Stomach (tissue), 9 donors: Measurements from ENCODE around the gene ASTN2. TPM values are rescaled to one million over a fixed set of nuclear protein-coding genes. Genes with fewer than 3 reads are reported as not detected.

Source experiments
- DNase-seq, 2 donors: peaks; one replicate each; pipeline versions ENCODE4 v3.0.0 to v3.0.0-alpha.2; 2013 to 2019
- H3K27ac ChIP-seq, 5 donors: fragments of 200-600 bp in 4 of 5; sonication (generic) in 4 of 5; one replicate each; pipeline ENCODE4 v1.5.1; 2013 to 2019; ENCODE audit warnings: mild to moderate bottlenecking in 1 of 5, moderate library complexity in 1 of 5
- H3K27me3 ChIP-seq, 3 donors: fragments of 200-600 bp; sonication (generic); one replicate each; pipeline ENCODE4 v1.5.1; 2017 to 2019; ENCODE audit warnings: mixed run types in 1 of 3
- H3K36me3 ChIP-seq, 4 donors: fragments of 200-600 bp; sonication (generic); 1 replicate in 3 of 4; 2 replicates in 1 of 4; pipeline ENCODE4 v1.5.1; 2016 to 2019
- H3K4me1 ChIP-seq, 4 donors: fragments of 200-600 bp; sonication (generic); one replicate each; pipeline ENCODE4 v1.5.1; 2016 to 2019
- H3K4me3 ChIP-seq, 4 donors: fragments of 200-600 bp; sonication (generic) in 3 of 4; one replicate each; pipeline ENCODE4 v1.5.1; 2016 to 2019; ENCODE audit warnings: mild to moderate bottlenecking in 1 of 4
- H3K9me3 ChIP-seq, 4 donors: fragments of 200-600 bp; sonication (generic); one replicate each; pipeline ENCODE4 v1.5.1; 2016 to 2019
- CTCF ChIP-seq, 7 experiments: fragments of 450-650 bp in 4 of 7; fragments of 200-600 bp in 3 of 7; sonication (generic) in 3 of 7; IDR thresholded peaks; one replicate each; pipeline ENCODE4 v1.5.1; 2016 to 2019; ENCODE audit warnings: antibody characterized with exemption in 7 of 7, control low read depth in 2 of 7, mild to moderate bottlenecking in 1 of 7
- EP300 ChIP-seq: sonication (generic); formaldehyde crosslinking; IDR thresholded peaks from one replicate; pipeline ENCODE4 v1.6.1; 2017; ENCODE audit warnings: antibody characterized with exemption
- POLR2A ChIP-seq, 4 donors: fragments of 450-650 bp; IDR thresholded peaks; one replicate each; pipeline ENCODE4 v1.6.1; 2016; ENCODE audit warnings: antibody characterized with exemption in 4 of 4, control low read depth in 2 of 4, mild to moderate bottlenecking in 1 of 4, moderate library complexity in 1 of 4
- POLR2AphosphoS5 ChIP-seq, 3 donors: sonication (generic); formaldehyde crosslinking; IDR thresholded peaks; one replicate each; pipeline ENCODE4 v1.6.1; 2016; ENCODE audit warnings: antibody characterized with exemption in 3 of 3
- WGBS, 5 donors: extraction: QIAGEN DNeasy Blood & Tissue Kit in 3 of 5; methylation state at CpG; one replicate each; pipeline versions ENCODE4 v1.1.5 to v1.1.7; 2013 to 2018; 5-methylcytosine and 5-hydroxymethylcytosine counted together
- intact Hi-C: fragments of 100-400 bp; cut with DNase I; formaldehyde crosslinking; loops from one replicate; pipeline ENCODE4 v1.15.1; 2023; ENCODE audit warnings: low total_unique reads
- polyA plus RNA-seq, 3 donors: library from polyadenylated mRNA; stranded (reverse); fragments of 200-250 nt; gene quantifications; one replicate each; pipeline ENCODE4 v1.2.3, GENCODE V29; 2013
- total RNA-seq, 5 donors: library from RNA; depleted of rRNA; stranded (reverse); fragments of >200 nt; gene quantifications; one replicate each; pipeline versions ENCODE4 v1.1.0 to v1.2.3, GENCODE V29; 2014 to 2016
- donor health status: healthy with polysubstance abuse.
- donor health status: Bipolar disorder and iron deficiency.
- donor health status: healthy.

Gene ASTN2
- total and polyA plus RNA-seq, 8 donors = 2.1 to 22.3 (median 4.2) TPM; not detected in 1

- 44 to 69% (median 65%) methylated on average over 1 of the region's 1 CpG for WGBS, 5 donors
These were observed 946.5 kb downstream of the ASTN2 start for GRCh38 chr9:116468369-116468768.

GRCh38 chr9:116467740-116468351, 947.0 kb downstream of the ASTN2 start:
- intact Hi-C loops = no loop called here
- WGBS, 5 donors = 35 to 64% (median 57%) methylated on average over 3 of the region's 3 CpGs
- Histone ChIP-seq H3K27me3 (no peaks in the 10 kb centered on the region), H3K4me1 (peaks cover 0 to 44% (median 23%) of the 10 kb centered on the region in 4 donors), H3K4me3 (no peak overlapping the region), H3K36me3 (no peaks in the 10 kb centered on the region), H3K9me3 (no peaks in the 10 kb centered on the region), H3K27ac (no peak overlapping the region)
- TF ChIP-seq POLR2AphosphoS5 (IDR thresholded peaks at IDR 0.05) = no peak
- TF ChIP-seq CTCF (IDR thresholded peaks at IDR 0.05) = no peak
- TF ChIP-seq EP300 = no peak
- TF ChIP-seq POLR2A (IDR thresholded peaks at IDR 0.05) = no peak
- no peak for DNase-seq

More at GRCh38 chr9:116468369-116468768, 946.5 kb downstream of the ASTN2 start:
- no peaks in the 10 kb centered on the region for H3K36me3 ChIP-seq
- no peaks in the 10 kb centered on the region for H3K9me3 ChIP-seq
- no peaks in the 10 kb centered on the region for H3K27me3 ChIP-seq
- no peak overlapping the region for H3K4me3 ChIP-seq
- TF ChIP-seq POLR2AphosphoS5 (IDR thresholded peaks at IDR 0.05) = no peak
- no peak for TF ChIP-seq POLR2A (IDR thresholded peaks at IDR 0.05)
- TF ChIP-seq EP300 = no peak
- TF ChIP-seq CTCF (IDR thresholded peaks at IDR 0.05) = no peak
- no peak for DNase-seq
- no peak overlapping the region for H3K27ac ChIP-seq
- intact Hi-C loops = no loop called here
- peaks cover 0 to 44% (median 23%) of the 10 kb centered on the region in 4 donors for H3K4me1 ChIP-seq

- TF ChIP-seq POLR2A (IDR thresholded peaks at IDR 0.05) (no peak), POLR2AphosphoS5 (IDR thresholded peaks at IDR 0.05) (peak in 1 of 3 donors; percentile 7)
- H3K4me1 ChIP-seq = peaks cover 0 to 41% (median 21%) of the 10 kb centered on the region in 4 donors
- DNase-seq = peak; percentile 41 to 63
- H3K4me3 ChIP-seq = no peak overlapping the region
- H3K36me3 ChIP-seq = no peaks in the 10 kb centered on the region
- no peaks in the 10 kb centered on the region for H3K27me3 ChIP-seq
- intact Hi-C loops = no loop called here
- 32 to 69% (median 54%) methylated on average over 5 of the region's 5 CpGs for WGBS, 5 donors
- H3K27ac ChIP-seq = peak overlapping the region in 1 of 5 donors; percentile 35
- no peaks in the 10 kb centered on the region for H3K9me3 ChIP-seq
These were observed 948.3 kb downstream of the ASTN2 start for GRCh38 chr9:116466271-116467235.

GRCh38 chr9:116465576-116466270, 949.1 kb downstream of the ASTN2 start:
- Histone ChIP-seq H3K36me3 (no peaks in the 10 kb centered on the region), H3K4me3 (no peak overlapping the region), H3K27ac (no peak overlapping the region), H3K9me3 (no peaks in the 10 kb centered on the region), H3K27me3 (no peaks in the 10 kb centered on the region), H3K4me1 (peaks cover 0 to 33% (median 16%) of the 10 kb centered on the region in 4 donors)
- DNase-seq = no peak
- 43 to 65% (median 54%) methylated on average over 9 of the region's 9 CpGs for WGBS, 5 donors
- intact Hi-C loops = no loop called here
- TF ChIP-seq EP300 (no peak), POLR2A (IDR thresholded peaks at IDR 0.05) (no peak), CTCF (IDR thresholded peaks at IDR 0.05) (no peak), POLR2AphosphoS5 (IDR thresholded peaks at IDR 0.05) (no peak)
